Lower leg skin (tissue), 4 donors: ENCODE results near the gene CFAP299. TPM values are rescaled to one million over a fixed set of nuclear protein-coding genes. Genes with fewer than 3 reads are reported as not detected.

Experiments used
- DNase-seq, 2 donors: peaks; one replicate each; pipeline ENCODE4 v3.0.0-alpha.2; 2019; ENCODE audit warnings: low spot score in 2 of 2
- H3K4me3 ChIP-seq: fragments of 200-600 bp; sonication (generic); 2 replicates; pipeline ENCODE4 v1.5.1; 2017; ENCODE audit warnings: mild to moderate bottlenecking, low read depth; ENCODE audit not compliant: poor library complexity, severe bottlenecking
- CTCF ChIP-seq, 3 donors: fragments of 450-650 bp; IDR thresholded peaks; one replicate each; pipeline ENCODE4 v1.5.1; 2016; ENCODE audit warnings: antibody characterized with exemption in 3 of 3, mild to moderate bottlenecking in 3 of 3, moderate library complexity in 2 of 3
- POLR2A ChIP-seq, 2 donors: fragments of 450-650 bp; IDR thresholded peaks; one replicate each; pipeline ENCODE4 v1.6.1; 2016 to 2017; ENCODE audit warnings: antibody characterized with exemption in 2 of 2, mild to moderate bottlenecking in 1 of 2, moderate library complexity in 1 of 2
- WGBS, 2 donors: methylation state at CpG; one replicate each; pipeline ENCODE4 v1.1.5; 2018; 5-methylcytosine and 5-hydroxymethylcytosine counted together
- intact Hi-C: fragments of 100-400 bp; cut with DNase I; formaldehyde crosslinking; loops from one replicate; pipeline ENCODE4 v1.15.0; 2023; ENCODE audit warnings: low total_unique reads
- total RNA-seq, 4 donors: library from RNA; depleted of rRNA; stranded (reverse); fragments of >200 nt; gene quantifications; one replicate each; pipeline ENCODE4 v1.1.0, GENCODE V29; 2016

The CFAP299 gene
- total RNA-seq, 4 donors from 2014 or later = not detected

DNA sequence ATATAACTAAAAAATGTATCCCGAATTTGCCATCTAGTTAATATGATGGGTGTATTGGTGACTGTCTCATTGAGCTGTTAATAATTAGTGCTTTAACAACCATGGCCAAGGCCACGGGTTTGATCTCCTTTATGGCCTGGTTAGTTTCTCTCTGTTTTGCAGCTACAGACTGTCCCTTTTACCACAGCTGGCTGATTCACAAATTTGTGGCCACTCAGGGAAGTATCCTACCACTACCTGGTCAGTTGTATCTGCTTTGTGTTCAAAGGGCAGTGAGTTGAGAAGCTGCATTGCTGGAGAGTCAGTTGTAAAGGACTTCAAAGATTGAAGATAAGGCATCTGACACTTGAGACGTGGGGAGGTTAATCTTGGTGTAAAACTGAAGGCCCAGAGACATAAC, 475.9 kb downstream of the CFAP299 start:
- no peak overlapping the region for H3K4me3 ChIP-seq
- 63 to 69% methylated on average over 3 of the region's 3 CpGs for WGBS, 2 donors
- TF ChIP-seq POLR2A (IDR thresholded peaks at IDR 0.05) (no peak), CTCF (IDR thresholded peaks at IDR 0.05) (no peak)
- intact Hi-C loops = no loop called here
- DNase-seq = no peak

- intact Hi-C loops = no loop called here
- no peak for DNase-seq
Observed at GRCh38 chr4:80812145-80812544, 476.6 kb downstream of the CFAP299 start.

GRCh38 chr4:80814266-80814665, 478.7 kb downstream of the CFAP299 start:
- intact Hi-C loops = no loop called here
- 41 to 48% methylated on average over 5 of the region's 5 CpGs for WGBS, 2 donors
- DNase-seq = no peak
- no peak overlapping the region for H3K4me3 ChIP-seq
- TF ChIP-seq CTCF (IDR thresholded peaks at IDR 0.05) (no peak), POLR2A (IDR thresholded peaks at IDR 0.05) (no peak)

More at GRCh38 chr4:80812145-80812544, 476.6 kb downstream of the CFAP299 start:
- TF ChIP-seq POLR2A (IDR thresholded peaks at IDR 0.05) (no peak), CTCF (IDR thresholded peaks at IDR 0.05) (no peak)
- H3K4me3 ChIP-seq = no peak overlapping the region

DNA sequence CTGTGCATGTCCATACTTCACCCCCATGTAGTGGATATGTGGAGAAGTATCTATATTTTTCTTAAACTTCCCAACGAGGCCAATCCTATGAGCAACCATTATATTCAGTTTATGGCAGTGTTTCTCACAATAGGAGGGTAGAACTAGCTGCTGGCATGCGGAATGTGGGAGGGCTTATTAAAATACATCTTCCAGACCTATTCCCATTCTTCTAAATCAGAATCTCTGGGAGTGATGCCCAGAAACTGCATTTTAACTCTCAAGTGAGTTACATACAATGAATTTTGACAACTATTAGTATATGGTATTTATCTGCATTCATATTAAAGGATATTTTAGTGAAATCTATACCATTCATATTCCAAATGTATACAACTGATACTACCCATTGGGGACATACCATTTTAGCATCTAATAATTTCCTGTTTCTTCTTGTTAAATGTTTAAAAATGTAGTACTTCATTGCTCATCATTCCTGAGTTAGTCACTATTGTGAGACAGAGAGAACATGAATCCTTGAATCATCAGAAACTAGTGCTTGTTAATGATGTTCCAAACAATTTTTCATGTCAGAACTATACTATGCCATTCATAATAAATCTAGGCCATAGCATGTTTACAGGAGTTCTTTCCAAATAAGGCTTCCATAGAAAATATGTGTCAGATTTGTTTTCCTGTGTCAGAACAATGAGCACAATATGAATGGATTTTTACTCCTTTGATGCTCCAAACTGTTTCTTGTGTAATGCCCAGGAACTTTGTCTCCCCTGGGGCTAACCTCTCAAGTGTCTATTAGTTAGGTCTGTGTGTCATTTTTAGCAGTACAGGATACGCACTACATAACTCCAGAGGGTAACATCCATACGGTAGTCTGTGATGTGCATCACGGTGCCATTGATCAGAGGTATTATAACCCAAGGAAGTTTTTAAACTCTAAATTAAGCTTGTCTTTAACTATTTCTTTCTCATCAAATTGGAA, 496.1 kb downstream of the CFAP299 start:
- WGBS, 2 donors = 63 to 76% methylated on average over 5 of the region's 5 CpGs
- no peak for DNase-seq
- TF ChIP-seq POLR2A (IDR thresholded peaks at IDR 0.05) (no peak), CTCF (IDR thresholded peaks at IDR 0.05) (no peak)
- no peak overlapping the region for H3K4me3 ChIP-seq
- intact Hi-C loops = no loop called here

- no peak for TF ChIP-seq POLR2A (IDR thresholded peaks at IDR 0.05)
- no peak for TF ChIP-seq CTCF (IDR thresholded peaks at IDR 0.05)
- no peak overlapping the region for H3K4me3 ChIP-seq
- WGBS, 2 donors = 71 to 90% methylated on average over 1 of the region's 1 CpG
- intact Hi-C loops = no loop called here
- DNase-seq = no peak
Observed at GRCh38 chr4:80839281-80839680, 503.8 kb downstream of the CFAP299 start.
